ENCODE measurements around the gene IMP3.

DNA sequence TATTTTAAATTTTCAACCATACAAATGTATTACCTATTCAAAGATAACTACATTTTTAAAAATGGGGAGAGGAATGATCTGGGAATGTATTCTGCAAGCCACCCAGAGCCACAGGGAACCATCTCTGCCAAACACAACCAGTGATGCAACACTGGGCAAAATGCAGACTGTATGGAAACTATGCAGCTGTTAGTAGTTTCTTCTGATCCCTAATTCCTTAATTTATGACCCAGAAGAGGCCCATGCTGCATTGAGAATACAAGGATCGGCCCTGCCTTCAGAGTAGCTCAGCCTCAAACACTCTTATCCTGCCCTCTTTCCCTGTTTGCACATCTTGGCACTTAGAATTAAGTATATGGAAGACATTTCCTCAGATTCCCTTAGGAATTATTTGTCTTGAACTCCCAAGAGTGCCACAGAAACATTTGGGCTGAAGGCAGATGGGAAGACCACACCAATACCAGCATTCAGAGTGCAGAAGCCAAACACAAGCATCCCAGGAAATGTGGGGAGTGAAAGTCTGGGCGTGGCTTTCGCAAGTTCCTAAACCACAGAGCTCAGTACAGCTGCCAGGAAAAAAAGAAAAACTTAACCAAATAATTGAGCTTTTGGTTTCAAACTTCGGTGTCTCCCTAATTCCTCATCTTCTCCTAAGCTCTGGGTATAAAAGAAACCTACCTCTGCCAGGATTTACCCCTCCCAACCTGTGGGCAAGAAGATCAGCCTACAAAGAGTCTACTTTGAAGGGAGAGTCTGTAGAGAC is 19.8 kb downstream of the IMP3 start:
- no peak for TF ChIP-seq YY1 (IDR thresholded peaks at IDR 0.05; ENCODE audit: insufficient read depth, insufficient read length)
- TF ChIP-seq ZNF274 (IDR thresholded peaks at IDR 0.05; ENCODE audit: low read depth, low read length): no peak

All from NT2/D1 (cell line).